Left ventricle myocardium inferior (tissue), 1 donor: ENCODE results near the gene ZNF793. TPM values are rescaled to one million over a fixed set of nuclear protein-coding genes. Genes with fewer than 3 reads are reported as not detected.
A peak's percentile ranks its signal among the peaks of the same experiment; 100 is the strongest.

Source experiments
- DNase-seq: peaks from one replicate; pipeline ENCODE4 v3.0.0-alpha.2; 2020
- H3K27ac ChIP-seq: fragments of 200-600 bp; replicated peaks from 2 replicates; pipeline ENCODE4 v1.8.0; 2021
- H3K27me3 ChIP-seq: fragments of 200-600 bp; 2 replicates; pipeline ENCODE4 v1.8.0; 2021; ENCODE audit warnings: low read depth
- H3K36me3 ChIP-seq: fragments of 200-600 bp; 2 replicates; pipeline ENCODE4 v1.8.0; 2021
- H3K4me1 ChIP-seq: fragments of 200-600 bp; 2 replicates; pipeline ENCODE4 v1.8.0; 2021
- H3K4me3 ChIP-seq: fragments of 200-600 bp; 2 replicates; pipeline ENCODE4 v1.8.0; 2021; ENCODE audit warnings: mild to moderate bottlenecking, moderate library complexity
- H3K9me3 ChIP-seq: fragments of 200-600 bp; replicated peaks from 2 replicates; pipeline ENCODE4 v1.8.0; 2021
- CTCF ChIP-seq: fragments of 200-600 bp; IDR thresholded peaks from 2 replicates; pipeline ENCODE4 v1.8.0; 2021; ENCODE audit warnings: antibody characterized with exemption, mild to moderate bottlenecking, borderline replicate concordance
- intact Hi-C: fragments of 100-400 bp; cut with micrococcal nuclease; formaldehyde crosslinking; loops from one replicate; pipeline ENCODE4 v1.11.0; 2022
- long read RNA-seq: library from polyadenylated mRNA; unstranded; transcript quantifications from one replicate; pipeline ENCODE4 v2.0.0, GENCODE V29; 2021
- total RNA-seq: library from RNA; stranded (reverse); fragmentation: NEBNext Ultra II Directional; extraction: Animal tissue kit (Norgen Biotek cat#: 25700); gene quantifications from one replicate; pipeline ENCODE4 v1.2.1, GENCODE V29; 2021
- donor health status: DM: no; HTN: yes; CAD: no; lungs with severe emphysema.

ZNF793 gene
- total RNA-seq, result 7.1 TPM
- long read RNA-seq, partial matches to known transcripts, result 0 of 1 reads
- long read RNA-seq, other reads (novel, unspliced or antisense), result 1 of 1 reads

DNA sequence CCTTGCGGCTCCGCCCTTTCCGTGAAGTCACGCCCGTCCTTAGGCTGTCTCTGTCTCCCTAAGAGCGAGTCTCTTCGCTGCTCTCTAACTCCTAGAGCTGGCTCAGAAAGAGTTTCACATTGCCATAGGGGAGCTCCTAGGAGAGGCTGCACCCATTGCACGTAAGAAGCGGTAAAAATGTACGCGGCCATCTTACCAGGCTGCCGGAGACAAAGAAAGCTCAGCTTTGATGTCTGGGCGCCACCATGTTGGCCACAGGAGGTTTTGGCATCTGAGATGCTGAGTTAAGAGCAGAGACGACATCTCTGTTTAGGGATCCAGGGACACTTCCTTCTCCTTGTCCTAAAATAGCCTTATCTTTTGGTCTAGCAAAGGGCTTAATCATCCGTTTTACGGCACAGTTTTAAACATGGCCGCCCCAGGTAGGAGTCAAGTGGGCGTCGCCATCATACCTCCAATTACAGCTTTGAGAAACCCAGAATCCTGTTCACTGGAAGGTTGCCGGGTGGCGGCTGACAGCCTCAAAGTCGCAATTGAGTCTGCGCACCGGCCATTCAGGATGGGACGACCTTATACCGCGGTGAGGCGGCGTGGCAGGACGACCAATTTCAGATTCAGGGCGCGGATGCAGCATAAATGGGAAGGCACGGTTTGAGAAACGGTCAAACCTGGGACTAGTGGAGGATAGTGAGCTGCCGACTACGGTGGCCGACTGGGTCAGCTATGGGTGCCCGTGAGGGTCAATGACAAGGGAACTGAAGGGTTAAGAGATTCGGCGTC, at the start of gene ZNF793:
TSS of gene ZNF793 (plus strand) at position 553 of the 780 bp plus-strand sequence. CDS start 16,501 bp downstream, outside the sequence.
- intact Hi-C loops, result no loop called here
- DNase-seq, result peak; percentile 85
- Histone ChIP-seq H3K27me3 (no peaks in the 10 kb centered on the region), H3K4me1 (peaks cover 28% of the 10 kb centered on the region), H3K9me3 (peaks cover under 1% of the 10 kb centered on the region), H3K27ac (peak within 1 kb of the TSS; percentile 92), H3K4me3 (peak within 1 kb of the TSS; percentile 69), H3K36me3 (peaks cover 32% of the 10 kb centered on the region)
- no peak for TF ChIP-seq CTCF

- Histone ChIP-seq H3K27ac (peak overlapping the region; percentile 98), H3K27me3 (no peaks in the 10 kb centered on the region), H3K4me3 (peak overlapping the region; percentile 89), H3K4me1 (peaks cover 48% of the 10 kb centered on the region), H3K9me3 (peaks cover 22% of the 10 kb centered on the region), H3K36me3 (peaks cover 41% of the 10 kb centered on the region)
- intact Hi-C loops, result loop anchor here (10.0 kb wide), 1 partner anchor 152 kb away; no protein-coding TSS in a partner anchor
- no peak for DNase-seq
- TF ChIP-seq CTCF, result no peak
Observed at GRCh38 chr19:37466277-37466797, 40.4 kb upstream of the ZNF793 start.

DNA sequence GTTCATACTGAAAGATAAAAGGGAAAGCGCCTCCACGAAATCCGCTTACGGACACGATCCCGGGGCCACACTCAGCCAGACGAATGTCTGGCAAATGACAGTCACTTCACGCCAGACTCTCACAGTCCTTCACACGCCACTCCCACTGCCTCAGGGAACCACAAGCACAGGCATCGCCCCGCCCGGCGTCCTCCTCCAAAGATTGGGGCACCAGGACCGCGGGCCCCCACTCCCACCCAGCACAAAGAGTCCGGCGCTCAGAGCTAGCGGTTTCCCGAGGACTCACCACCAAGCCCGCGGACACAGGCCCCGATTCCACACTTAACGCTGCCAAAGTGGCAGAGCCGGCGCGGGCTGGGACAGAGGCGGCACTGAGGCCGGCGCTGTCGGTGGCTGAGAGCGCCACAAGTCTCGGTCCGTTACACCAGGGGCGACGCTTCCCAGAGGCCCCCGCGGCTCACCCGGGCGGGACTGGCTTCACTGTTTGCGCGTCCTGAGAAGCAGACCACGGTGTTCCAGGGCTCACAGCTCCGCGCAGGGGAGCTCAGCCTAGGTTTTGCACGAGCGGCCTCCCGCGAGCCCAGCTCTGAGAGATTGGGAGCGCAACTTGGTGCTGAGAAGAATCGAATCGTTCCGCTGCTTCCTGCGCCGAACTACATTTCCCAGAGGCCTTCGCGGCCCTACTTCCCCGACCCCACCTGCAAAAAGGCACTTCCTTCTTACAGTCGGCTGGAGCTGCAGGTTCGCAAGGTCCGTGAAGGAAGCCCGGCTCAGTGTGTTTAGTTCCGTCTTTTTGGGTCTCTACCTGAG, 39.7 kb upstream of the ZNF793 start, which contains the start of gene ZNF569:
TSS of gene ZNF569 (minus strand) at position 647 of the 810 bp plus-strand sequence. CDS start 22,523 bp downstream, outside the sequence.
- intact Hi-C loops, result loop anchor here (10.0 kb wide), 1 partner anchor 152 kb away; no protein-coding TSS in a partner anchor
- Histone ChIP-seq H3K9me3 (peaks cover 16% of the 10 kb centered on the region), H3K27ac (peak within 1 kb of the TSS; percentile 98), H3K27me3 (no peaks in the 10 kb centered on the region), H3K4me1 (peaks cover 48% of the 10 kb centered on the region), H3K36me3 (peaks cover 41% of the 10 kb centered on the region), H3K4me3 (peak within 1 kb of the TSS; percentile 89)
- DNase-seq, result peak; percentile 88
- no peak for TF ChIP-seq CTCF

DNA sequence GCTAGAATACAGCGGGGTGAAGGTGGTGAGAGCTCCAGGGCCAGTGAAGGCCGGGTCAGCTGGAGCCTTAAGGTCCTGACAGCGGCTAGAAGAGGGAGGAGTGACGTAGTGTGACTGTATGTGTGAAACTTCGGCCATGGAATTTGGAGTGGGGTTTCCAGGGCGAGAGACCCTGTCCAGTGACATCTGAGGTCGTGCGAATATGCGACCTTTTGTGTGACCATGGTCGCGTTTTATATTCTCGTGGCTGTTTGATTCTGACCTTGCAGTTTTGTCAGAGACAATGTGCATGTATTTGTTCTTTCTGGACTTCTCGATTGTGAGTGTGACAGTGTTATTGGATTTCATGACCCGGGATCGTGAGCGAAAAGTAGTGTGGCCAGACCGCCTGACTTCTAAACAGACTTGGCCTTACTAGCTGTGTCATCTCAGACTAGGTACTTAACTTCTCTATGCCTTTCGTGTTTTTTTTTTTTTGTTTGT, 39.1 kb upstream of the ZNF793 start:
- Histone ChIP-seq H3K4me3 (peak overlapping the region; percentile 89), H3K9me3 (peaks cover 9% of the 10 kb centered on the region), H3K27me3 (no peaks in the 10 kb centered on the region), H3K27ac (peak overlapping the region; percentile 98), H3K4me1 (peaks cover 48% of the 10 kb centered on the region), H3K36me3 (peaks cover 41% of the 10 kb centered on the region)
- intact Hi-C loops, result loop anchor here (10.0 kb wide), 1 partner anchor 153 kb away; no protein-coding TSS in a partner anchor
- DNase-seq, result no peak
- TF ChIP-seq CTCF, result no peak
